ENCODE results near the gene GIPC3. TPM values are rescaled to one million over a fixed set of nuclear protein-coding genes. Genes with fewer than 3 reads are reported as not detected.
"Not testable (repeated sequence)": the region's sequence is repeated elsewhere in the genome, so short reads cannot be mapped to it uniquely, and the experiment has no call there.

GIPC3 gene
- total RNA-seq, 1 donor, result under 0.01 TPM

- no peaks in the 10 kb centered on the region for H3K36me3 ChIP-seq (ENCODE audit: insufficient read depth, low read length)
- H3K27ac ChIP-seq (ENCODE audit: low read depth, low read length), result no peak overlapping the region
- H3K4me3 ChIP-seq (ENCODE audit: insufficient read depth, low read length), result no peak overlapping the region
- no peak overlapping the region for H3K4me2 ChIP-seq (ENCODE audit: insufficient read depth, low read length)
- no peaks in the 10 kb centered on the region for H4K20me1 ChIP-seq (ENCODE audit: insufficient read depth, low read length)
- H3K4me1 ChIP-seq (ENCODE audit: insufficient read depth, low read length), result no peaks in the 10 kb centered on the region
- no peaks in the 10 kb centered on the region for H3K9me3 ChIP-seq (ENCODE audit: low read depth, low read length)
- peak; percentile 81 for DNase-seq (ENCODE audit: insufficient read length, low spot score, missing footprints)
- no peaks in the 10 kb centered on the region for H3K79me2 ChIP-seq (ENCODE audit: insufficient read depth, low read length)
- H2AFZ ChIP-seq (ENCODE audit: low read length), result no peak overlapping the region
- no peaks in the 10 kb centered on the region for H3K27me3 ChIP-seq (ENCODE audit: insufficient read depth, low read length)
- no peak for TF ChIP-seq CTCF (IDR thresholded peaks at IDR 0.05; ENCODE audit: extremely low read depth, low read depth, low read length)
These were observed 20.1 kb upstream of the GIPC3 start for GRCh38 chr19:3565139-3565538.

DNA sequence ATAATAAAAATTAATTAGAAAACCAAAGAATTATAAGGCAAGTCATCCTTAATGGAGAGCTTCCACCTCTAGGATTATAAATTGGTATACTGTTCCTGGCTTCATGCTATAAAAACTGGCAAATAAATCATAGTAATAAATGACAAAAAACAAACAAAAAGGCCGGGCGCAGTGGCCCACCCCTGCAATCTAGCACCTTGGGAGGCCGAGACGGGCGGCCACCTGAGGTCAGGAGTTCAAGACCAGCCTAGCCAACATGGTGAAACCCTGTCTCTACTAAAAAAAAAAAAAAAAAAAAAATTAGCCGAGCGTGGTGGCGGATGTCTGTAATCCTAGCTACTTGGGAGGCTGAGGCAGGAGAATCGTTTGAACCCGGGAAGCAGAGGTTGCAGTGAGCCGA is 15.2 kb upstream of the GIPC3 start:
- H3K4me2 ChIP-seq (ENCODE audit: insufficient read depth, low read length); H3K36me3 ChIP-seq (ENCODE audit: insufficient read depth, low read length); H2AFZ ChIP-seq (ENCODE audit: low read length): not testable (repeated sequence)

GRCh38 chr19:3570606-3571011 is 14.7 kb upstream of the GIPC3 start:
- H3K9me3 ChIP-seq (ENCODE audit: low read depth, low read length), result no peaks in the 10 kb centered on the region
- H2AFZ ChIP-seq (ENCODE audit: low read length), result no peak overlapping the region
- H3K36me3 ChIP-seq (ENCODE audit: insufficient read depth, low read length), result peaks cover 6% of the 10 kb centered on the region
- no peaks in the 10 kb centered on the region for H4K20me1 ChIP-seq (ENCODE audit: insufficient read depth, low read length)
- no peaks in the 10 kb centered on the region for H3K27me3 ChIP-seq (ENCODE audit: insufficient read depth, low read length)
- DNase-seq (ENCODE audit: insufficient read length, low spot score, missing footprints), result no peak
- H3K4me3 ChIP-seq (ENCODE audit: insufficient read depth, low read length), result no peak overlapping the region
- peaks cover 7% of the 10 kb centered on the region for H3K4me1 ChIP-seq (ENCODE audit: insufficient read depth, low read length)
- TF ChIP-seq CTCF (IDR thresholded peaks at IDR 0.05; ENCODE audit: extremely low read depth, low read depth, low read length), result no peak
- no peak overlapping the region for H3K4me2 ChIP-seq (ENCODE audit: insufficient read depth, low read length)
- no peak overlapping the region for H3K27ac ChIP-seq (ENCODE audit: low read depth, low read length)
- H3K79me2 ChIP-seq (ENCODE audit: insufficient read depth, low read length), result peaks cover 5% of the 10 kb centered on the region

More for the DNA sequence above, 15.2 kb upstream of the GIPC3 start:
- H3K4me1 ChIP-seq (ENCODE audit: insufficient read depth, low read length); H3K79me2 ChIP-seq (ENCODE audit: insufficient read depth, low read length); H3K27ac ChIP-seq (ENCODE audit: low read depth, low read length); H3K9me3 ChIP-seq (ENCODE audit: low read depth, low read length); H3K4me3 ChIP-seq (ENCODE audit: insufficient read depth, low read length); DNase-seq (ENCODE audit: insufficient read length, low spot score, missing footprints); H3K27me3 ChIP-seq (ENCODE audit: insufficient read depth, low read length); H4K20me1 ChIP-seq (ENCODE audit: insufficient read depth, low read length): not testable (repeated sequence)

GRCh38 chr19:3572132-3572854 is 13.0 kb upstream of the GIPC3 start:
- Histone ChIP-seq H2AFZ (ENCODE audit: low read length) (peak overlapping the region; percentile 100), H3K4me1 (ENCODE audit: insufficient read depth, low read length) (peaks cover 7% of the 10 kb centered on the region), H3K27me3 (ENCODE audit: insufficient read depth, low read length) (no peaks in the 10 kb centered on the region), H3K9me3 (ENCODE audit: low read depth, low read length) (no peaks in the 10 kb centered on the region), H3K27ac (ENCODE audit: low read depth, low read length) (peak overlapping the region; percentile 78), H3K4me2 (ENCODE audit: insufficient read depth, low read length) (peak overlapping the region; percentile 94), H3K36me3 (ENCODE audit: insufficient read depth, low read length) (peaks cover 11% of the 10 kb centered on the region), H3K4me3 (ENCODE audit: insufficient read depth, low read length) (peak overlapping the region; percentile 84), H4K20me1 (ENCODE audit: insufficient read depth, low read length) (no peaks in the 10 kb centered on the region), H3K79me2 (ENCODE audit: insufficient read depth, low read length) (peaks cover 5% of the 10 kb centered on the region)
- TF ChIP-seq CTCF (IDR thresholded peaks at IDR 0.05; ENCODE audit: extremely low read depth, low read depth, low read length), result no peak
- DNase-seq (ENCODE audit: insufficient read length, low spot score, missing footprints), result peak; percentile 100
